ENCODE data around the gene AKR1E2. TPM values are rescaled to one million over a fixed set of nuclear protein-coding genes. Genes with fewer than 3 reads are reported as not detected.

Gene AKR1E2
- total and polyA plus RNA-seq, 4 donors: 0.46 to 9.4 (median 2.6) TPM

GRCh38 chr10:4776234-4776638, 49.8 kb upstream of the AKR1E2 start:
- Histone ChIP-seq H3K9me3 (ENCODE audit: control insufficient read depth in 4 of 4, low read length in 3 of 4) (no peaks in the 10 kb centered on the region), H3K4me1 (ENCODE audit: control insufficient read depth in 4 of 4, insufficient read depth in 4 of 4, low read length in 3 of 4) (no peaks in the 10 kb centered on the region), H3K36me3 (ENCODE audit: control insufficient read depth in 4 of 4, insufficient read depth in 3 of 4, low read depth in 1 of 4, low read length in 3 of 4) (no peaks in the 10 kb centered on the region), H3K27me3 (ENCODE audit: control insufficient read depth in 4 of 4, insufficient read depth in 4 of 4, low read length in 3 of 4) (no peaks in the 10 kb centered on the region), H3K9ac (ENCODE audit: low read depth in 1 of 2, low read length in 2 of 2) (no peak overlapping the region), H3K4me3 (ENCODE audit: low read depth in 1 of 3, low read length in 3 of 3) (no peak overlapping the region), H3K27ac (ENCODE audit: low read depth in 1 of 2, low read length in 2 of 2) (no peak overlapping the region)
- no peak for DNase-seq (ENCODE audit: low spot score)
- WGBS: 63% methylated on average over 2 of the region's 2 CpGs
- TF ChIP-seq EGR1 (IDR thresholded peaks at IDR 0.05; ENCODE audit: low read depth in 2 of 2) (no peak), GABPA (IDR thresholded peaks at IDR 0.05 in 1 of 2, conservative IDR thresholded peaks at IDR 0.05 in 1 of 2) (no peak), SP1 (IDR thresholded peaks at IDR 0.05) (no peak), HNF4A (conservative IDR thresholded peaks at IDR 0.05) (no peak), NR2F2 (IDR thresholded peaks at IDR 0.05) (no peak), MAX (IDR thresholded peaks at IDR 0.05) (no peak)

- Histone ChIP-seq H3K27me3 (ENCODE audit: control insufficient read depth in 4 of 4, insufficient read depth in 4 of 4, low read length in 3 of 4) (peaks cover 0 to 3% (median 0%) of the 10 kb centered on the region in 4 donors), H3K4me1 (ENCODE audit: control insufficient read depth in 4 of 4, insufficient read depth in 4 of 4, low read length in 3 of 4) (no peaks in the 10 kb centered on the region), H3K9ac (ENCODE audit: low read depth in 1 of 2, low read length in 2 of 2) (no peak overlapping the region), H3K36me3 (ENCODE audit: control insufficient read depth in 4 of 4, insufficient read depth in 3 of 4, low read depth in 1 of 4, low read length in 3 of 4) (no peaks in the 10 kb centered on the region), H3K9me3 (ENCODE audit: control insufficient read depth in 4 of 4, low read length in 3 of 4) (no peaks in the 10 kb centered on the region), H3K4me3 (ENCODE audit: low read depth in 1 of 3, low read length in 3 of 3) (no peak overlapping the region), H3K27ac (ENCODE audit: low read depth in 1 of 2, low read length in 2 of 2) (no peak overlapping the region)
- DNase-seq (ENCODE audit: low spot score): no peak
- TF ChIP-seq SP1 (IDR thresholded peaks at IDR 0.05) (no peak), FOXA2 (IDR thresholded peaks at IDR 0.05) (no peak), HNF4G (IDR thresholded peaks at IDR 0.05) (no peak)
Measured at GRCh38 chr10:4778761-4779160, 47.2 kb upstream of the AKR1E2 start.

- Histone ChIP-seq H3K4me1 (ENCODE audit: control insufficient read depth in 4 of 4, insufficient read depth in 4 of 4, low read length in 3 of 4) (no peaks in the 10 kb centered on the region), H3K9ac (ENCODE audit: low read depth in 1 of 2, low read length in 2 of 2) (no peak overlapping the region), H3K4me3 (ENCODE audit: low read depth in 1 of 3, low read length in 3 of 3) (no peak overlapping the region), H3K9me3 (ENCODE audit: control insufficient read depth in 4 of 4, low read length in 3 of 4) (no peaks in the 10 kb centered on the region), H3K36me3 (ENCODE audit: control insufficient read depth in 4 of 4, insufficient read depth in 3 of 4, low read depth in 1 of 4, low read length in 3 of 4) (no peaks in the 10 kb centered on the region), H3K27me3 (ENCODE audit: control insufficient read depth in 4 of 4, insufficient read depth in 4 of 4, low read length in 3 of 4) (peaks cover 0 to 3% (median 0%) of the 10 kb centered on the region in 4 donors), H3K27ac (ENCODE audit: low read depth in 1 of 2, low read length in 2 of 2) (no peak overlapping the region)
- 87% methylated on average over 2 of the region's 2 CpGs for WGBS
- TF ChIP-seq GABPA (IDR thresholded peaks at IDR 0.05 in 1 of 2, conservative IDR thresholded peaks at IDR 0.05 in 1 of 2) (no peak), SP1 (IDR thresholded peaks at IDR 0.05) (no peak), RAD21 (IDR thresholded peaks at IDR 0.05) (no peak), HNF4A (conservative IDR thresholded peaks at IDR 0.05) (no peak), NR2F2 (IDR thresholded peaks at IDR 0.05) (no peak), EGR1 (IDR thresholded peaks at IDR 0.05; ENCODE audit: low read depth in 2 of 2) (no peak), FOXA2 (IDR thresholded peaks at IDR 0.05) (no peak), MAX (IDR thresholded peaks at IDR 0.05) (no peak), YY1 (IDR thresholded peaks at IDR 0.05) (no peak), FOXA1 (IDR thresholded peaks at IDR 0.05) (no peak), CTCF (IDR thresholded peaks at IDR 0.05; ENCODE audit: low read depth, low read length, missing input control) (no peak), JUND (IDR thresholded peaks at IDR 0.05) (no peak), ZBTB33 (IDR thresholded peaks at IDR 0.05) (no peak)
- no peak for DNase-seq (ENCODE audit: low spot score)
Measured at GRCh38 chr10:4780091-4780490, 45.9 kb upstream of the AKR1E2 start.
